DMS114 treated with DMSO at 0.1 percent for 48 hours (cell line): ENCODE data around the gene IL21R.

Source experiments
- DNase-seq: peaks from one replicate; lab custom pipeline; 2025; ENCODE audit not compliant: unreplicated experiment; lab: John Stamatoyannopoulos, UW

The IL21R gene

DNA sequence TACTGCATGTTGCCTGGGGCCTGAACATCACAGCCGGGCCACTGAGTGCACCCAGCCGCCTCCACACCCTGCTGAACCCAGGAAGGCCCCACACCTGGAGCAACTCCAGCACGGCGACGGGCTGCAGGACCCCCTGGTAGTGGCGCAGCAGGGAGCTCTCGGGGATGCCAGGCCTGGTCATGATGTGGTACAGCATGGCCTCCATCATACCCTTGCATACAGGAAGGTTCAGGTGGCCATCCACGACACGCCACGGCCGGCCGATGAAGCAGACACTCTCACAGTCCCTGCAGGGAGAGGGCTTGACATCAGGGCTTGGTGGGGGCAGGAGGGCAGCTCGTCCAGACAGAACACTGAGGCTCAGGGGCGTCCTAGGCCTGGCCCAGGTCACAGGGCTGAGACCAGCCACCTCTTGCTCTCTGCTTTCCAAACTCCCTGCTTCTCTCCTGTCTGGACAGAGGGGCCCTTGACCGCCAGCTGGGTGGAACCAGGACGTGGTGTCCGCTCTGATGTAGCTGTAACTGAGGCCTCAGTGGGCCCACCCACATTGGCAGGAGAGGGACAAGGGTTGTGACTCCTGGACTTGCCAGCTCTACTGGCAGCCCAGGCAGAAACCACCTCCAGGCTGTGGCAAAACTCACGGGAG is 60.3 kb downstream of the IL21R start:
- DNase-seq: no peak

GRCh38 chr16:27462846-27463682 is 61.1 kb downstream of the IL21R start:
- no peak for DNase-seq

DNA sequence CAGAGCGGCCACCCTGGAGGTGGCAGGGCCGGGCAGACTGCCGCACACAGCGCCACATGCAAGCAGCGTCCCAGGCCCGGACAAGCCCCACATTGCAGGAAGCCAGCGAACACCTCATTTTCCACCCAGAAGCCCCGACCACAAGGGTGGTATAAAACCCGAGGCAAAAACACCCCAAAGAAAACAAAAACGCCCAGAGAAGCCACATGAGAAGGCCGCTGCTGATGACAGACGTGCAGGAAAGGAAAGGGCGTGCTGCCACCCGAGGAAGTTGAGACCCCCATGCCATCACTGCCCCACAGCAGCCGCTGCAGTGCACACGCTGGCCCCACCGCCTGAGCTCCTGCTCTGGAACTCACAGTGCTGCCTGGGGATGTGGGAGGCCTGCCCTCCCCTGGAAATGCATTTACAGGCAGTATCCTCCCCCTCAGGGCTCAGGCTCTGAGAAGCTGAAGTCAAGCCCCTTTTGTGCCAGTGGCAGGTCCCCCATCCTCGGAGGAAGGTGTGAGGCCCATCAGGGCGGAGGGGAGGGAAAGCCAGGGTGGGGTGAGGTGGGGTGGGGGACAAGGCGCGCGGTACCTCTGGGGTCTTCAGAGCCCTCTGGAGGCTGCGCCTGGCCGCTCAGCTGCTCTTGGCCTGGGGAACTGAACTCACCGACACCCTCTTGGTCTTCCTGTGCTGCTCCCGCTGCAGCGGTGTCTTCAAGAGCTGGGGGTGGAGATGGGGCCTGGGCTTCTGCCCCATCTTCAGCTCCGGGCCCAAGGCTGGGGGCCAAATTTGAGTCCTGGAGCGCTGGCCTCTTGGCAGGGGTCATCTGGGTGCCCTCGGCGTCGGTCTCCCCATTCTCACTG is 62.0 kb downstream of the IL21R start:
- DNase-seq: no peak

GRCh38 chr16:27464626-27465482 is 62.9 kb downstream of the IL21R start:
- no peak for DNase-seq

GRCh38 chr16:27465483-27465879 is 63.5 kb downstream of the IL21R start:
- DNase-seq: no peak

GRCh38 chr16:27468941-27469531 is 67.1 kb downstream of the IL21R start:
- DNase-seq: no peak

GRCh38 chr16:27470567-27471431 is 68.8 kb downstream of the IL21R start:
- DNase-seq: no peak

DNA sequence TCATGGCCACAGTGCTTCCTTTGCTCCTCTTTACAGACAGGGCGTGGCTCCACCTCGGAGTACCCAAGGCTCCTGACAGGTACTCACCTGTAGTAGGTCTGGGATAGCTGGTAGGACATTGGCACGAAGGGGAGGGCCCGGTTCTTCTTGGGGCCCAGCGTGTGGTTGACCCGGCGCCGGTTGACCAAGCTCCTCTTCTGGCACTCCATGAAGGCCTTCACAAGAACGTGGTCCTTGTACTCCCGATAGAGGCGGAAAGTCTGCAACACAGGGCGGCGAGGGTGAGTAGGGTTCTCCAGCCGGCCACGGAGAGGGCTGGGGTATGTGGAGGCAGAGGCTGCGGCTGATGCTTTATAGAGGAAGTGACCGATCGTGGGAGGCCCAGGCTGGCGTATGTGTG is 69.7 kb downstream of the IL21R start:
- DNase-seq: no peak

DNA sequence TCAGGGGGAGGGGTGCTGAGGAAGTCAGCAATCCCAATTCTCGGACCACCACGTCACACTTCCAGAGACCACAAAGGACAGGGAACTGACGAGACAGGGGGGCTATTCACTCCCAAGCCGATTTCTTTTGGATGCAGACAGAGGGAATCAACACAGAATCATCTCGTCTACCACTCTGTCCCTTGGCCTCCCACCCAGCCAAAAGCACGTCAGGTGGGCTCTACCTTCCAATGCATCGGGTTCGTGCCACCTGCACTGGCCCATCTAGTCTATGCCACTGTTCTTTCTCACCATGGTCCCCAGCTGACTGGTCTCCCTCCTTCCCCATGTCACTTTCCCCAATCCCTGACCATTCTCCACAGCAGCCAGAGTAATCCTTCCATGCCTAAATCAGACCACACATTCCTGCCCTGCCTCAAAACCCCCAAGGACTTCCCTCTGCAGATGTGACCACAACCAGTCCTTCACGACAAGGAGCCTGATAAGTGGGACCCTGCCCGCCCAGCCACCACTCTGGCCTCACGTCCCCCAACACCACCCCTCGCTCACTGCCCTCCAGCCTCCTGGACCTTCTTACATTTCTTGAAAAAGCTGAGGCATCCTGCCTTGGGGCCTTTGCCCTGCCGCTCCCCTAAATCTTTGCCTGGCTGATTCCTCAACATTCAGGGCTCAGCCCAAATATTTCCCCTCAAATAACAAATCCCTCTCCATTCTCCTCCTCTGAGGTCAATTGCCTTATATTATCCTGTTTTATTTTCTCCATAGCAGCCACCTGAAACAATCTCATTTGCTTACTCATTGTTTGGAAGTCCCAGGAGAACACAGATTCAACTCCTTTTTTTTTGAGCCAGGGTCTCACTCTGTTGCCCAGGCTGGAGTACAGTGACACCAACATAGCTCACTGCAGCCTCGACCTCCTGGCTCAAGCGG is 70.4 kb downstream of the IL21R start:
- DNase-seq: no peak

DNA sequence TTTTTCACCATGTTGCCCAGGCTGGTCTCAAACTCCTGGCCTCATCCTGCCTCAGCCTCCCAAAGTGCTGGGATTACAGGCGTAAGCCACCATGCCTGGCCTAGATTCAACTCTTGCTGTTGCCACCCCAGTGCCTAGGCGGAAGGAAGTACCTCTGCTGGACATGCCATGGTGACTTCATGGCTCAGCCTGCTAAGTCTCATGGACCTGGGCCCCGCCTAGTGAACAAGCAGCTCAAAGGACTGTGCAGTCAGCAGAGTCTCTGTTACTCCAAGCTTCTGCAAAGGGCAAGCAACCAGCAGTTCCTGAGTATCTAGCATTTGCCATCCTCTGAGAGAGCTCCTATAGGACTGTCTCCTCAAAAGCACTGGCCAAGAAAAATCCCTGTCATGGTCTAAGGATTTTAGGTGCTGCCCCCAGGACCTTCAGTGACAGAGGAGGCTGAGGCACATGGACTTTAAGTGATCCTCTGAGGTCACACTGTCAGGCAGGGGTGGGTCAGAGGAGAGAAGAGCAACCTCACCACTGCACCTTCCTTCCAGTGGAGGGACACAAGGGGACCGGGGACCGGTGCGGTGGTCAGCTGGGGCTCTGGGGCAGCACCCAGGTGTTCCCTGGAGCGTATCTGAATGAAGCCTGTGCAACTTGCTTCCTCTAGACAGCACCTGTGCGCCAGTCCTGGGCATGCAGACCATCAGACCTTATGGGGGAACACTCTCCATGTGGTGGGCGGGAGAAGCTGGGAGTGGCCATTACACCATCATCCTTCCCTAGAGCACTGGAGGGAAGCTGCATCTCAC is 71.3 kb downstream of the IL21R start:
- DNase-seq: no peak

- no peak for DNase-seq
These were observed 72.1 kb downstream of the IL21R start for GRCh38 chr16:27474041-27474440.

DNA sequence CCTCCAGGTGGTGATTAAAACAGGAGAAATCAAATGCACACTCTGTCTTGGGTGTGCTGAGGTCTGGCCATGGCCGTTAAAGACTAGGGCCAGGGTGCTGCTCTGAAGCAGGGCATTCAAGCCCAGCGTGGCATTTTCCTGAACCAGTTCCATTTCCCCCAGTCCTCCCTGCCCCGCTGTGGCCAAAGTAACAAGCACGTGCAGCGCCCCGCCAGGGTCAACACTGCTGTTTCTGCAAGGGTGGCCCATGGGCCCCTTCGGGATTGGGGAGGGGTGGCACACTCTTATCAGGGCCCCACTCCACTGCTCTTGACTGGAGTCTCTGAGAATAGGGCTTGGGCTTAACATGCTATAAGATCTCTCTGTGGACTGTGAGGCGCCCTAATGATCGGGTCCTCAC is 72.9 kb downstream of the IL21R start:
- no peak for DNase-seq

DNA sequence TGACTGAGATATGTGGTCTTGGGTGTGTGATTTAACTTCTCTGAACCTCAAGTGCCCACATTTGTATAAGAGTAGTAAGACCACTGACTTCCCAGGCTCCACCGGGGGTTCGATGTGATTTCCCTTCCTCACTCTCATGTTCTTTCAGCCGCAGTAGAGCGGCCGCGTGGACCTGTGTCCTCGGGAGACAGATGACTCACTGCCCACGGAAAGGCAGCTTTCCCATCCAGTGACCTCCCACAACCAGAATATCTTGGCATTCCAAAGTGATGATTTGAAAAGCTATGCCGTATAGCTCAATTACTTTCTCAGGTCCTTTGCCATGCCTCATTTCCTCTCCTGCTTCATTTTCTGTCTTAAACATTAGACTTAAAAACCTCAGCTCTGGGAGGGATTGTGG is 73.6 kb downstream of the IL21R start:
- no peak for DNase-seq

DNA sequence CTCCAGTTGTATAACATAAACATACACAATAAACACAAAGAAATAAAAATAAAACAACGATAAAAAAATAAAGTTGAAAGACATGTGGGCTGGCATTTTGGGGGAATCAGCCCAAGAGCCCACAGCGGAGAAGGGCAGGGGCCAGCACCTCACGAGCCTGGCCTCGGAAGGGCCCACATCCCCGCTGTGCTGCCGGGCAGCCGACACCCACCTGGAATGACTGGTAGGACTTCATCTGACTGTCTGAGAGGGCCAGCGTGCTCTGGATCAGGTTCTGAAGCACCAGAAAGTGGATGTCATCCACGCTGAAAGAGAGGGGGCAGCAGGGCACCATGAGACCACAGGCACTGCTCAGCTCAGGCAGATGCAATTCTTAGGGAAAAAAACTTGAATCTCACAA is 74.3 kb downstream of the IL21R start:
- DNase-seq: no peak

DNA sequence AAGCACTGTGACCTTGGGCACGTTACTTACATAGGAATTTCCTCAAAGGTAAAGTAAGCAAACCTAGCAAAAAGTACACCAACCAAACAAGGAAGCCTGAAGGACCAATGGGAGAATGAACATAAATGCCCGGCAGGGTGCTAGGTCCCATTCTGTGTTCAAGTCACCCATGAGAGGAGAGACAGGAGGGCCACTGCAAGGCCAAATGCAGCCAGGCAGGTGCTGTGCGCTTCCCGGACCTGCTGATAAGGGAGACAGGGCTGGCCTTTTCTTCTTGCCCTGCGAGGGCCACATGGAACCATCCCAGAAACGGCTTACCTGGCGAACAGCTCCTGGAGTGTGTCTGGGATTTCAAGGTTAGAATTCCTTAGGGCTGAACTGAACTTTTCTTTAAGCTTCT is 78.8 kb downstream of the IL21R start:
- DNase-seq: no peak

DNA sequence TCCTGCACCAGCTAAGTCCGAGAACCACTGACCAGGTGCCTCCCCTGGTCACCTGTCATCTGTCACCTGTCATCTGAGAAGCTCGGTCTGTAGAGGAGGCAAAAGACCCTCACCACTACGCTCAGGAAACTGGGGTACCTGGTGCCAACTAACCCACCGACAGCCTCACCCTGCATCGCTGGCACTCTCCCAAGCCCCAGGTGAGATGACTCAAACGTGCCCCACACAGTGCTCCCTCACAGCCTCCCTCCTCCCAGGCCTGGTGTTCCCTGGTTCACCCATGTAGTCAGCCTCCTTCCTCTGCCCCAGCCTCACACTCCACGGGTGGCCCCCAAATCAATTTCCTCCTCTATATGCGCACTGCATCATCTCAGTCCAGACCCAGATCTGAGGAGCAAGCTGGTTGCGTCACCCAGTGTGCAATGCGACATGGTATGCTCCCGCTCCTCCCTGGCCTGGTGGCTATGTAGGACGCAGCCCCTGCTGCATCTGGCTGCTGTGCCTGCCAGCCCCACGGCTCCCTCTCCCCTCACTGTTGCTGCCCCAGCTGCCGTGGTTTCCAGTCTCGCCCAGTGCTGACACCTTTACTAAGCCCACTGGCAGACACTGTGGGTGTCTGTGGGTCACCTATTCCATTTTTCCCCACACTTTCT is 79.4 kb downstream of the IL21R start:
- DNase-seq: no peak
